KMS-11 (cell line): Measurements from ENCODE around the gene CENPK.

Source experiments
- H2AFZ ChIP-seq: fragments of 200-600 bp; sonication (generic); 2 replicates; pipeline ENCODE4 v1.6.1; 2016; ENCODE audit warnings: antibody characterized with exemption, mixed run types, low read depth
- H3K27ac ChIP-seq: fragments of 200-600 bp; sonication (generic); 2 replicates; pipeline ENCODE4 v1.6.1; 2016; ENCODE audit warnings: mild to moderate bottlenecking, mixed run types
- H3K27me3 ChIP-seq: fragments of 200-600 bp; sonication (generic); 2 replicates; pipeline ENCODE4 v1.6.1; 2017; ENCODE audit warnings: mild to moderate bottlenecking, low read depth, mixed run types, moderate library complexity; ENCODE audit not compliant: insufficient read depth
- H3K36me3 ChIP-seq: fragments of 200-600 bp; sonication (generic); 2 replicates; pipeline ENCODE4 v1.6.1; 2017; ENCODE audit warnings: mild to moderate bottlenecking, mixed run types; ENCODE audit not compliant: insufficient read depth
- H3K4me1 ChIP-seq: fragments of 200-600 bp; sonication (generic); 2 replicates; pipeline ENCODE4 v1.6.1; 2016; ENCODE audit warnings: mild to moderate bottlenecking, low read depth, mixed run types; ENCODE audit not compliant: poor library complexity, severe bottlenecking
- H3K4me2 ChIP-seq: fragments of 200-600 bp; sonication (generic); 2 replicates; pipeline ENCODE4 v1.7.0; 2016; ENCODE audit warnings: mild to moderate bottlenecking, mixed run types
- H3K4me3 ChIP-seq: fragments of 200-600 bp; sonication (generic); IDR thresholded peaks from 2 replicates; pipeline ENCODE4 v1.6.1; 2017; ENCODE audit warnings: low read depth, low read length, mixed read lengths; ENCODE audit not compliant: insufficient read depth
- H3K79me2 ChIP-seq: fragments of 200-600 bp; sonication (generic); 2 replicates; pipeline ENCODE4 v1.6.1; 2016; ENCODE audit warnings: low read depth, mixed run types; ENCODE audit not compliant: insufficient read depth
- H3K9ac ChIP-seq: fragments of 200-600 bp; sonication (generic); 2 replicates; pipeline ENCODE4 v1.6.1; 2016; ENCODE audit warnings: mild to moderate bottlenecking, mixed run types
- H4K20me1 ChIP-seq: fragments of 200-600 bp; sonication (generic); 2 replicates; pipeline ENCODE4 v1.6.1; 2016; ENCODE audit warnings: mild to moderate bottlenecking, mixed run types; ENCODE audit not compliant: insufficient read depth
- TF ChIP-seq, protein P1 (sequence below): fragments of 200-600 bp; sonication (generic); conservative IDR thresholded peaks from 2 replicates; pipeline ENCODE4 v1.6.1; 2017; ENCODE audit warnings: low read depth, mild to moderate bottlenecking, antibody characterized with exemption, low read length, moderate library complexity, mixed read lengths

CENPK gene

DNA sequence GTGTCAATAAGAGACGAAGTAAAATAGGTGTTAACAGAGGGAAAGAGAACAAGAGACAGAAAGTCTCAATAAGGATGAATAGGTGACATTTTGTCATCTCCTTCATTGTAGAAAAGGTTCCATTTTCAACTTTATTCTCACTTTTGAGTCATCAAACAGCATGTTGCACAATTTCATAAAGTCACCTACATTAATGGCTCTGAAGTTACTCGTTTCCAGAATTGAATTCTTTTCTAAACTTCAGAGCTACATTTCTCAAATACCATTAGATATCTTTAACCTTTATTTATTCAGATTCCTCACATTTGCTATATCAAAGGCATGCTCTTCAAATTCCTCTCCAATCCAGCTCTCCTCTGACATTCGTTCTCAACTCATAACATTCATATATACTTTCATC is 94.3 kb downstream of the CENPK start:
- Histone ChIP-seq H3K36me3 (no peaks in the 10 kb centered on the region), H3K4me3 (no peak overlapping the region), H3K27me3 (no peaks in the 10 kb centered on the region), H3K9ac (no peak overlapping the region), H3K4me1 (no peaks in the 10 kb centered on the region), H3K4me2 (no peak overlapping the region), H3K27ac (no peak overlapping the region), H2AFZ (no peak overlapping the region), H3K79me2 (no peaks in the 10 kb centered on the region), H4K20me1 (no peaks in the 10 kb centered on the region)
- TF ChIP-seq, protein P1, sequence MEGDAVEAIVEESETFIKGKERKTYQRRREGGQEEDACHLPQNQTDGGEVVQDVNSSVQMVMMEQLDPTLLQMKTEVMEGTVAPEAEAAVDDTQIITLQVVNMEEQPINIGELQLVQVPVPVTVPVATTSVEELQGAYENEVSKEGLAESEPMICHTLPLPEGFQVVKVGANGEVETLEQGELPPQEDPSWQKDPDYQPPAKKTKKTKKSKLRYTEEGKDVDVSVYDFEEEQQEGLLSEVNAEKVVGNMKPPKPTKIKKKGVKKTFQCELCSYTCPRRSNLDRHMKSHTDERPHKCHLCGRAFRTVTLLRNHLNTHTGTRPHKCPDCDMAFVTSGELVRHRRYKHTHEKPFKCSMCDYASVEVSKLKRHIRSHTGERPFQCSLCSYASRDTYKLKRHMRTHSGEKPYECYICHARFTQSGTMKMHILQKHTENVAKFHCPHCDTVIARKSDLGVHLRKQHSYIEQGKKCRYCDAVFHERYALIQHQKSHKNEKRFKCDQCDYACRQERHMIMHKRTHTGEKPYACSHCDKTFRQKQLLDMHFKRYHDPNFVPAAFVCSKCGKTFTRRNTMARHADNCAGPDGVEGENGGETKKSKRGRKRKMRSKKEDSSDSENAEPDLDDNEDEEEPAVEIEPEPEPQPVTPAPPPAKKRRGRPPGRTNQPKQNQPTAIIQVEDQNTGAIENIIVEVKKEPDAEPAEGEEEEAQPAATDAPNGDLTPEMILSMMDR, result no peak
